PFSK-1 (cell line): ENCODE data around the gene RPTOR.

ENCODE experiments used
- POLR2AphosphoS5 ChIP-seq: IDR thresholded peaks from 2 replicates; pipeline ENCODE4 v1.6.1; 2012; ENCODE audit warnings: low read depth, mild to moderate bottlenecking, control low read depth, low read length, moderate library complexity
- TF ChIP-seq, protein P1 (sequence below), 2 experiments: IDR thresholded peaks; 2 replicates each; pipeline versions ENCODE4 v1.6.1 to v1.8.0; 2011 to 2012; ENCODE audit warnings: low read depth in 2 of 2, low read length in 2 of 2, control low read depth in 1 of 2, inconsistent platforms in 1 of 2, mild to moderate bottlenecking in 1 of 2, moderate library complexity in 1 of 2; ENCODE audit not compliant: insufficient read depth in 1 of 2

DNA sequence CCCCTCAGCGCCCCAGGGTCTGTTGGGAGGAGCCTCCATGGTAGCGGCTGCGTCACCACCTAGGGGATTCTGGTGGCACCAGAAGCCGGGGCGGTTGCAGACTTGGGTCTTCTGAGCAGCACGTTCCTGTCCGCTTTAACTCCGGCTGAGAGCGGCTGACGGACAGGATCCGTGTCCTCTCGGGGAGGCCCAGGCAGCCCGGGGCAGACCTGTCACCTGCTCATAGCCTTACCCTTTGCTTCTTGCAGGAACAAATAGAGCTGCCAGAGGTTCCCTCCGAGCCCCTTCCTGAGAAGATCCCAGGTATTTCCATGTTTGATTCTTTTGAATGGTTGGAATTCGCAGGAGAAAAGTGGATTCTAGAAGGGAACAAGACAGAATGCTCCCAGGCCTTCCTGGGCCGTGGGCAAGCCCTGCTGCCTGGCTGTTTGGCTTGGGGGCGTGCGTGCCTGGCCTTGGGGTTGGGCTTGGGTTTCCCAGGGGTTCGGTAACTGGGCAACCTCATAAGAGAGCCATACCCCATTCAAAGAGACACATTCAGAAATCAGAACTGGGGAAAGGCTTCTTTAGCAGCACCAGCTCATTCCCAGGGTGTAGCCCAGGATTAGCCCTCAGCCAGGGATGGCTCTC, 453.6 kb downstream of the RPTOR start:
- no peak for TF ChIP-seq POLR2AphosphoS5
- TF ChIP-seq, protein P1, sequence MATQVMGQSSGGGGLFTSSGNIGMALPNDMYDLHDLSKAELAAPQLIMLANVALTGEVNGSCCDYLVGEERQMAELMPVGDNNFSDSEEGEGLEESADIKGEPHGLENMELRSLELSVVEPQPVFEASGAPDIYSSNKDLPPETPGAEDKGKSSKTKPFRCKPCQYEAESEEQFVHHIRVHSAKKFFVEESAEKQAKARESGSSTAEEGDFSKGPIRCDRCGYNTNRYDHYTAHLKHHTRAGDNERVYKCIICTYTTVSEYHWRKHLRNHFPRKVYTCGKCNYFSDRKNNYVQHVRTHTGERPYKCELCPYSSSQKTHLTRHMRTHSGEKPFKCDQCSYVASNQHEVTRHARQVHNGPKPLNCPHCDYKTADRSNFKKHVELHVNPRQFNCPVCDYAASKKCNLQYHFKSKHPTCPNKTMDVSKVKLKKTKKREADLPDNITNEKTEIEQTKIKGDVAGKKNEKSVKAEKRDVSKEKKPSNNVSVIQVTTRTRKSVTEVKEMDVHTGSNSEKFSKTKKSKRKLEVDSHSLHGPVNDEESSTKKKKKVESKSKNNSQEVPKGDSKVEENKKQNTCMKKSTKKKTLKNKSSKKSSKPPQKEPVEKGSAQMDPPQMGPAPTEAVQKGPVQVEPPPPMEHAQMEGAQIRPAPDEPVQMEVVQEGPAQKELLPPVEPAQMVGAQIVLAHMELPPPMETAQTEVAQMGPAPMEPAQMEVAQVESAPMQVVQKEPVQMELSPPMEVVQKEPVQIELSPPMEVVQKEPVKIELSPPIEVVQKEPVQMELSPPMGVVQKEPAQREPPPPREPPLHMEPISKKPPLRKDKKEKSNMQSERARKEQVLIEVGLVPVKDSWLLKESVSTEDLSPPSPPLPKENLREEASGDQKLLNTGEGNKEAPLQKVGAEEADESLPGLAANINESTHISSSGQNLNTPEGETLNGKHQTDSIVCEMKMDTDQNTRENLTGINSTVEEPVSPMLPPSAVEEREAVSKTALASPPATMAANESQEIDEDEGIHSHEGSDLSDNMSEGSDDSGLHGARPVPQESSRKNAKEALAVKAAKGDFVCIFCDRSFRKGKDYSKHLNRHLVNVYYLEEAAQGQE (IDR thresholded peaks at IDR 0.05; ENCODE audit: insufficient read depth in 1 of 2, low read depth in 2 of 2, low read length in 2 of 2) = no peak
